Measurements from ENCODE around the gene TRMT1. TPM values are rescaled to one million over a fixed set of nuclear protein-coding genes. Genes with fewer than 3 reads are reported as not detected.

The TRMT1 gene
- total RNA-seq, 1 experiment from 2014 or later: 63.2 TPM

- intact Hi-C loops (cut with micrococcal nuclease): no loop called here
- peaks cover 46% of the 10 kb centered on the region for H3K36me3 Mint-ChIP-seq (ENCODE audit: insufficient read depth, unreplicated experiment)
- H3K4me1 Mint-ChIP-seq (ENCODE audit: insufficient read depth, unreplicated experiment): no peaks in the 10 kb centered on the region
- DNase-seq (ENCODE audit: unreplicated experiment): no peak
- CTCF ChIA-PET: no interaction called here
- no peaks in the 10 kb centered on the region for H3K27me3 Mint-ChIP-seq (ENCODE audit: insufficient read depth, unreplicated experiment)
- no peak overlapping the region for H3K4me3 Mint-ChIP-seq (ENCODE audit: unreplicated experiment)
- BruUV-seq (replicated peaks): no TSS peak
- no peak for TF ChIP-seq CTCF (IDR thresholded peaks at IDR 0.05; ENCODE audit: unreplicated experiment)
- no peaks in the 10 kb centered on the region for H3K9me3 Mint-ChIP-seq (ENCODE audit: unreplicated experiment)
- POLR2A ChIA-PET: no interaction called here
- H3K27ac Mint-ChIP-seq (ENCODE audit: low read depth, unreplicated experiment): no peak overlapping the region
Measured at GRCh38 chr19:13109361-13110098, 7.0 kb downstream of the TRMT1 start.

- intact Hi-C loops (cut with micrococcal nuclease): no loop called here
- H3K4me3 Mint-ChIP-seq (ENCODE audit: unreplicated experiment): no peak overlapping the region
- ChIA-PET POLR2A (interaction anchor here (1.6 kb wide), 1 partner anchor 11 kb away, joined by 4 read pairs; no protein-coding TSS in a partner anchor), CTCF (interaction anchor here (0.5 to 1.8 kb wide), 8 partner anchors 11 to 143 kb away, joined by 3 to 6 read pairs (median 3); no protein-coding TSS in a partner anchor)
- no peaks in the 10 kb centered on the region for H3K4me1 Mint-ChIP-seq (ENCODE audit: insufficient read depth, unreplicated experiment)
- TF ChIP-seq CTCF (IDR thresholded peaks at IDR 0.05; ENCODE audit: unreplicated experiment): no peak
- H3K36me3 Mint-ChIP-seq (ENCODE audit: insufficient read depth, unreplicated experiment): peaks cover 27% of the 10 kb centered on the region
- H3K27me3 Mint-ChIP-seq (ENCODE audit: insufficient read depth, unreplicated experiment): no peaks in the 10 kb centered on the region
- H3K27ac Mint-ChIP-seq (ENCODE audit: low read depth, unreplicated experiment): no peak overlapping the region
- TSS peak; percentile 44 for BruUV-seq (replicated peaks)
- H3K9me3 Mint-ChIP-seq (ENCODE audit: unreplicated experiment): no peaks in the 10 kb centered on the region
- DNase-seq (ENCODE audit: unreplicated experiment): no peak
Measured at GRCh38 chr19:13104848-13105711, 11.5 kb downstream of the TRMT1 start.

GRCh38 chr19:13104360-13104847, 12.1 kb downstream of the TRMT1 start:
- DNase-seq (ENCODE audit: unreplicated experiment): no peak
- no peak for TF ChIP-seq CTCF (IDR thresholded peaks at IDR 0.05; ENCODE audit: unreplicated experiment)
- H3K9me3 Mint-ChIP-seq (ENCODE audit: unreplicated experiment): no peaks in the 10 kb centered on the region
- H3K27ac Mint-ChIP-seq (ENCODE audit: low read depth, unreplicated experiment): no peak overlapping the region
- H3K36me3 Mint-ChIP-seq (ENCODE audit: insufficient read depth, unreplicated experiment): peaks cover 20% of the 10 kb centered on the region
- intact Hi-C loops (cut with micrococcal nuclease): no loop called here
- no peak overlapping the region for H3K4me3 Mint-ChIP-seq (ENCODE audit: unreplicated experiment)
- H3K4me1 Mint-ChIP-seq (ENCODE audit: insufficient read depth, unreplicated experiment): no peaks in the 10 kb centered on the region
- no TSS peak for BruUV-seq (replicated peaks)
- ChIA-PET CTCF (interaction anchor here (0.6 to 1.8 kb wide), 7 partner anchors 10 to 139 kb away, joined by 3 to 6 read pairs (median 3); no protein-coding TSS in a partner anchor), POLR2A (interaction anchor here (1.6 kb wide), 1 partner anchor 11 kb away, joined by 4 read pairs; no protein-coding TSS in a partner anchor)
- no peaks in the 10 kb centered on the region for H3K27me3 Mint-ChIP-seq (ENCODE audit: insufficient read depth, unreplicated experiment)

Measured in MCF 10A (cell line).